Endothelial cell of umbilical vein (primary cell): Measurements from ENCODE around the gene LIMA1. TPM values are rescaled to one million over a fixed set of nuclear protein-coding genes. Genes with fewer than 3 reads are reported as not detected.

ENCODE experiments used
- BruUV-seq: library from RNA; stranded (reverse); fragments of 400-500 nt; replicated peaks from 2 replicates; lab custom pipeline; 2021; lab: Mats Ljungman, UMichigan
- CTCF ChIA-PET: fragments of 300-600, 350-600 bp; sonication (Branson Sonifier 250); formaldehyde crosslinking; loops from one replicate; lab custom pipeline; 2021; ENCODE audit warnings: antibody characterized with exemption, inconsistent platforms; lab: Charles Lee
- POLR2A ChIA-PET: fragments of 300-600, 350-600 bp; sonication (Branson Sonifier 250); formaldehyde crosslinking; loops from one replicate; lab custom pipeline; 2021; ENCODE audit warnings: antibody characterized with exemption, inconsistent platforms; lab: Charles Lee
- DNase-seq: peaks from one replicate; pipeline ENCODE4 v3.0.0-alpha.2; 2011; ENCODE audit warnings: low read depth, low spot score
- FAIRE-seq: peaks from 2 replicates; lab custom pipeline; 2011; peaks lifted over from hg19 to GRCh38; lab: Jason Lieb, UNC
- H2AFZ ChIP-seq: 2 replicates; pipeline ENCODE4 v1.6.0; 2012; ENCODE audit warnings: low read depth, low read length, control low read depth, inconsistent platforms
- H3K27ac ChIP-seq: 2 replicates; pipeline ENCODE4 v1.5.1; 2011; ENCODE audit warnings: low read depth, mild to moderate bottlenecking, control low read depth, low read length, moderate library complexity; ENCODE audit not compliant: insufficient read depth
- H3K27me3 ChIP-seq, 2 experiments: 2 replicates each; pipeline versions ENCODE4 v1.6.0 to v1.6.1; 2011; ENCODE audit warnings: low read length in 2 of 2, mixed read lengths in 1 of 2; ENCODE audit not compliant: control insufficient read depth in 2 of 2, insufficient read depth in 2 of 2
- H3K36me3 ChIP-seq, 2 experiments: 2 replicates in 1 of 2; 3 replicates in 1 of 2; pipeline ENCODE4 v1.5.1; 2011; ENCODE audit warnings: low read length in 2 of 2, mild to moderate bottlenecking in 1 of 2, moderate library complexity in 1 of 2; ENCODE audit not compliant: control insufficient read depth in 2 of 2, insufficient read depth in 2 of 2; ENCODE audit errors: extremely low read depth in 1 of 2
- H3K4me1 ChIP-seq: 3 replicates; pipeline ENCODE4 v1.5.1; 2011; ENCODE audit warnings: mild to moderate bottlenecking, low read length; ENCODE audit not compliant: control insufficient read depth, insufficient read depth; ENCODE audit errors: extremely low read depth
- H3K4me2 ChIP-seq: 2 replicates; pipeline ENCODE4 v1.6.1; 2011; ENCODE audit warnings: low read length, control low read depth, mixed read lengths; ENCODE audit not compliant: insufficient read depth
- H3K4me3 ChIP-seq, 3 experiments: fragments of 200-600 bp in 1 of 3; sonication (generic), shearing (Covaris generic) in 1 of 3; replicated peaks in 1 of 3; 2 replicates each; pipeline ENCODE4 v1.5.1; 2011 to 2016; ENCODE audit warnings: control low read depth in 3 of 3, low read length in 3 of 3, mild to moderate bottlenecking in 2 of 3, inconsistent platforms in 1 of 3, low read depth in 1 of 3, moderate library complexity in 1 of 3; ENCODE audit not compliant: insufficient read depth in 1 of 3
- H3K79me2 ChIP-seq: 2 replicates; pipeline ENCODE4 v1.6.0; 2012; ENCODE audit warnings: low read length, inconsistent platforms; ENCODE audit not compliant: control insufficient read depth, insufficient read depth
- H3K9ac ChIP-seq: replicated peaks from 2 replicates; pipeline ENCODE3; 2011; ENCODE audit warnings: low read length, control low read depth; ENCODE audit not compliant: insufficient read depth; ENCODE audit errors: extremely low read depth
- H3K9me1 ChIP-seq: replicated peaks from 3 replicates; pipeline ENCODE4 v1.6.0; 2011; ENCODE audit warnings: mild to moderate bottlenecking, low read length; ENCODE audit not compliant: control insufficient read depth, insufficient read depth; ENCODE audit errors: extremely low read depth
- H3K9me3 ChIP-seq: replicated peaks from 2 replicates; pipeline ENCODE4 v1.5.1; 2012; ENCODE audit warnings: low read length, inconsistent platforms; ENCODE audit not compliant: control insufficient read depth, insufficient read depth
- H4K20me1 ChIP-seq: replicated peaks from 2 replicates; pipeline ENCODE3; 2011; ENCODE audit warnings: mild to moderate bottlenecking, low read length; ENCODE audit not compliant: control insufficient read depth, insufficient read depth; ENCODE audit errors: extremely low read depth
- EZH2 ChIP-seq: IDR thresholded peaks from 2 replicates; pipeline ENCODE4 v1.6.1; 2012; ENCODE audit warnings: borderline replicate concordance, low read depth, mild to moderate bottlenecking, moderate library complexity, low read length, inconsistent platforms; ENCODE audit not compliant: severe bottlenecking
- FOS ChIP-seq: IDR thresholded peaks from 2 replicates; pipeline ENCODE4 v1.6.1; 2011; ENCODE audit warnings: mild to moderate bottlenecking, low read length, moderate library complexity, borderline replicate concordance; ENCODE audit not compliant: insufficient read depth
- GATA2 ChIP-seq: IDR thresholded peaks from 2 replicates; pipeline ENCODE4 v1.7.0; 2011; ENCODE audit warnings: low read depth, mild to moderate bottlenecking, moderate library complexity, mixed read lengths, low read length; ENCODE audit not compliant: insufficient read length, insufficient read depth
- JUN ChIP-seq: IDR thresholded peaks from 2 replicates; pipeline ENCODE4 v1.6.1; 2011; ENCODE audit warnings: borderline replicate concordance, low read depth; ENCODE audit not compliant: insufficient read length, insufficient read depth
- MYC ChIP-seq: IDR thresholded peaks from one replicate; pipeline ENCODE4 v1.6.1; 2011; ENCODE audit warnings: mild to moderate bottlenecking, low read depth, low read length
- POLR2A ChIP-seq: IDR thresholded peaks from 2 replicates; pipeline ENCODE4 v1.6.1; 2012; ENCODE audit warnings: low read depth, mild to moderate bottlenecking, control low read depth, low read length
- POLR2AphosphoS5 ChIP-seq: IDR thresholded peaks from 2 replicates; pipeline ENCODE4 v1.6.1; 2012; ENCODE audit warnings: low read depth, mild to moderate bottlenecking, control low read depth, low read length, moderate library complexity; ENCODE audit not compliant: insufficient read depth
- dilution Hi-C: fragments of 300-500 bp; cut with MboI; formaldehyde crosslinking; loops from one replicate; pipeline ENCODE4 v1.15.0; 2019; ENCODE audit warnings: low sequenced_read_pairs; ENCODE audit not compliant: extremely low pct_ligation_motif_present
- intact Hi-C: fragments of 100-400 bp; cut with micrococcal nuclease; formaldehyde crosslinking; loops from one replicate; pipeline ENCODE4 v1.10.0; 2022
- polyA plus RNA-seq, 4 experiments: library from polyadenylated mRNA; depleted of rRNA in 3 of 4; stranded (reverse) in 3 of 4; unstranded in 1 of 4; fragments of >200 nt; gene quantifications; 2 replicates each; pipeline versions ENCODE4 v1.2.1 to v1.2.3, GENCODE V29; 2011 to 2012; ENCODE audit warnings: missing spikeins in 1 of 4
- total RNA-seq: library from RNA; stranded (reverse); gene quantifications from 2 replicates; pipeline ENCODE4 v1.2.3, GENCODE V29; 2021
- TF ChIP-seq, protein P1 (sequence below): IDR thresholded peaks from 2 replicates; pipeline ENCODE4 v1.6.1; 2011; ENCODE audit not compliant: insufficient read depth, insufficient read length
- TF ChIP-seq, protein P2 (sequence below), 2 donors: IDR thresholded peaks; 1 replicate in 1 of 2; 2 replicates in 1 of 2; pipeline ENCODE4 v1.5.1; 2011; ENCODE audit warnings: low read length in 2 of 2, mild to moderate bottlenecking in 2 of 2, moderate library complexity in 2 of 2, control low read depth in 1 of 2, inconsistent platforms in 1 of 2, low read depth in 1 of 2; ENCODE audit not compliant: insufficient read depth in 1 of 2; ENCODE audit errors: extremely low read depth in 1 of 2

The LIMA1 gene
- total and polyA plus RNA-seq, 2 donors (not counting 3 experiments of a cell fraction or from before 2014, with no cell fraction given): 35.0 to 87.3 TPM

DNA sequence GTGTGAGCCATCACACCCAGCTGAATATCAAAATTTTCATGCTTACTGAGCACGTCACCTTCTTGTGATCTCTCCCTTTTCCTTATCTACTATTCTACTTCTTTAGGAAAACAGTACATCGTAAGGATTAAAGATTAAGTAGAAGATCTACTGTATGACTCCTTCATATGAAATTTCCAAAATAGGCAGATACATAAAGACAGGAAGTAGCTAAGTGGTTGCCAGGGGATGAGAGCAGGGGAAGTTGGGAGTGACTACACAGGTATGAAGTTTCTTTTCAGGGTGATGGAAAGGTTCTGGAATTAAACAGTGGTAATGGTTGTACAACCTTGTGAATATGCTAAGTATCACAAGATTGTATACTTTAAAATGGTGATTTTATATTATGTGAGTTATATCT, 79.6 kb downstream of the LIMA1 start:
- DNase-seq: no peak
- Histone ChIP-seq H3K9me1 (no peaks in the 10 kb centered on the region), H3K4me2 (peak overlapping the region; percentile 40), H3K79me2 (peaks cover 6% of the 10 kb centered on the region), H3K9ac (no peak overlapping the region), H3K36me3 (peaks cover 8 to 20% of the 10 kb centered on the region in 2 experiments), H2AFZ (no peak overlapping the region), H3K27me3 (no peaks in the 10 kb centered on the region), H3K4me1 (peaks cover 29% of the 10 kb centered on the region), H3K27ac (peak overlapping the region; percentile 75), H4K20me1 (no peaks in the 10 kb centered on the region), H3K9me3 (no peaks in the 10 kb centered on the region), H3K4me3 (no peak overlapping the region)
- dilution Hi-C loops (no loop called here), intact Hi-C loops (loop anchor here (2.0 kb wide), 1 partner anchor 17 kb away; no protein-coding TSS in a partner anchor)
- no peak for FAIRE-seq
- no peak for TF ChIP-seq JUN
- no peak for TF ChIP-seq POLR2AphosphoS5
- TF ChIP-seq, protein P1, sequence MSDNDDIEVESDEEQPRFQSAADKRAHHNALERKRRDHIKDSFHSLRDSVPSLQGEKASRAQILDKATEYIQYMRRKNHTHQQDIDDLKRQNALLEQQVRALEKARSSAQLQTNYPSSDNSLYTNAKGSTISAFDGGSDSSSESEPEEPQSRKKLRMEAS: no peak
- TF ChIP-seq FOS: no peak
- TF ChIP-seq, protein P2, sequence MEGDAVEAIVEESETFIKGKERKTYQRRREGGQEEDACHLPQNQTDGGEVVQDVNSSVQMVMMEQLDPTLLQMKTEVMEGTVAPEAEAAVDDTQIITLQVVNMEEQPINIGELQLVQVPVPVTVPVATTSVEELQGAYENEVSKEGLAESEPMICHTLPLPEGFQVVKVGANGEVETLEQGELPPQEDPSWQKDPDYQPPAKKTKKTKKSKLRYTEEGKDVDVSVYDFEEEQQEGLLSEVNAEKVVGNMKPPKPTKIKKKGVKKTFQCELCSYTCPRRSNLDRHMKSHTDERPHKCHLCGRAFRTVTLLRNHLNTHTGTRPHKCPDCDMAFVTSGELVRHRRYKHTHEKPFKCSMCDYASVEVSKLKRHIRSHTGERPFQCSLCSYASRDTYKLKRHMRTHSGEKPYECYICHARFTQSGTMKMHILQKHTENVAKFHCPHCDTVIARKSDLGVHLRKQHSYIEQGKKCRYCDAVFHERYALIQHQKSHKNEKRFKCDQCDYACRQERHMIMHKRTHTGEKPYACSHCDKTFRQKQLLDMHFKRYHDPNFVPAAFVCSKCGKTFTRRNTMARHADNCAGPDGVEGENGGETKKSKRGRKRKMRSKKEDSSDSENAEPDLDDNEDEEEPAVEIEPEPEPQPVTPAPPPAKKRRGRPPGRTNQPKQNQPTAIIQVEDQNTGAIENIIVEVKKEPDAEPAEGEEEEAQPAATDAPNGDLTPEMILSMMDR (IDR thresholded peaks at IDR 0.05; ENCODE audit: extremely low read depth in 1 of 2, insufficient read depth in 1 of 2, low read depth in 1 of 2, low read length in 2 of 2): no peak
- no peak for TF ChIP-seq EZH2
- TF ChIP-seq MYC: no peak
- no peak for TF ChIP-seq POLR2A
- TF ChIP-seq GATA2: no peak
- ChIA-PET POLR2A (interaction anchor here (0.6 kb wide), 1 partner anchor 57 kb away, joined by 7 read pairs; no protein-coding TSS in a partner anchor), CTCF (interaction anchor here (0.8 to 2.0 kb wide), 7 partner anchors 9 to 133 kb away, joined by 3 to 6 read pairs (median 4); no protein-coding TSS in a partner anchor)
- BruUV-seq: no TSS peak
